CMK (cell line): ENCODE measurements around the gene CALR3.
"Not testable (repeated sequence)": the region's sequence is repeated elsewhere in the genome, so short reads cannot be mapped to it uniquely, and the experiment has no call there.

Experiments
- DNase-seq: peaks from one replicate; pipeline ENCODE4 v3.0.0-alpha.2; 2010; ENCODE audit warnings: low read depth

CALR3 gene

DNA sequence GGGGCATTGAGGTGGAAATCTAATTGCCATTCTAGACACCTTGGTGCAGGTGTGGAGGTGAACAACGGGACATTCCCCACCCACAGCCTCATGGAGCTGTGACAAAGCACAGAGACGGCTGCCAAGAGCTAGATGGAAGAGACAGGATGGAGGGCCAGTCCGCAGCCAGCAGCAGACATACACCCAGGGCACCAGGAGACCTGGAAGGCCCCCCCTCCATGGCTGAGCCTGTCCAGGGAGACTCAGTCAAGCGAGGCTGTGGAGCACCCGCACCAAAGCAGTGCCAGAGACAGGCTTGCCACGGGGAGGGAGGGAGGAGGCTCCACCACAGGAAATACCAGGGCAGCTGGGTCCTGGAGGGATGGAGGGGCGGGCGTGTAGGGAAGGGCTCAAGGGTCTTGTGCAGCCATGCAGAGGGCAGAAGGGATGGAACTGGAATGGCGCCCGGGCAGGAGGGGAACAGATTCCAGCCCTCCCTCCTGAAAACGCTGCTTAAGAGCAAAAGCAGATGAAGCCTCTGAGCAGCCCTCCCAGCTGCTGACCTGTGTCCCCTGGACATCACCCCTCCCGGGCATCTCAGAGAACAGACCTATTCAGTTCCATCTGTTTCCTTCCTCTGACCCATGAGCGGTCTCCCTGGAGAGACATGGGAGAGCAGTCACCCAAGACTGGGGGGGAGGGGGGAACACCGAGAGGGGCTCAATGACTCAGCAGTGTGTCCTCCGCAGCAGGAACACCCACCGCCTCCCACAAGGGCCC is 38.6 kb downstream of the CALR3 start:
- DNase-seq: no peak

DNA sequence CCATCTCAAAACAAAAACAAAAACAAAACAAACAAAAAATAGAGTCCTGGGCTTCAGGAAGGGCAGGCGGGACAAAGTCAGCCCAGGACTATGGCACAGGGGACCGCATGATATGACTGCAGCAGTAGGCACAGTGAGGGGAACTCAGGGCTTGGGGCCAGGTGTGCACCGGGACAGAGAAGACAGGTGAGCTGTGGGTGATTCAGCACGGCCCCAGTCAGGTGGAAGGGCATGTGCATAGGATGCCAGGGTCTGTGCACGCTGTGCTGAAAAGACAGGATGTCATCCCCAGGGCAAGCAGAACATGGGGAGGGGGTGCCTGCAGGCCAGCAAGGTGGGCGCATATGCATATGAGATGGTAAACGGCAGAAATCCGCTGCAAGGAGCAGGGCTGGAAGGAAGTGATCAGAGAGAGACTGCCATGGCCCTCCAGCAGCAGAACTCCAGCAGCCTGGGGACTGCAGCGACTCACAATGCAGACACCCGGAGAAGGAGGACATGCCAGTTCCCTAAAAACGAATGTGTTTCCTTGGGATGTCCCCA is 39.2 kb downstream of the CALR3 start:
- DNase-seq: no peak

DNA sequence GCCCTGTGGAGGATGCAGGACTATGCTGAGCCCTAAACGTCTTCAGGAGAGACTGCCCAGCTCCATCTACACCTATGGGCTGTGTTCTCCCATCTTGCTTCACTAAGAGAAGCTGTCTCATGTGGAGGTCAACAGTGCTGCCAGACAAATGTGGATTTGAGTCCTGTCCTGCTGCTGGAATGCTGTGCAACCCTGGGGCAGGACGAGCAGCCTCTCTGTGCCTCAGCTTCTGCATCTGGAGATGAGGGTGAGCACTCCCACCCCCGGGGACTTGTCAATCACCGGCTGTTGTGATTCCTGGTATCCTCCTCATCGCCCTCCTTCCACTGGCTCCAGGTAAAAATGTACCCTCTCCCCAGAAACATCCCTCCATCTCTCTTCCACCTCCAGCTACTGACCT is 40.5 kb downstream of the CALR3 start:
- no peak for DNase-seq

DNA sequence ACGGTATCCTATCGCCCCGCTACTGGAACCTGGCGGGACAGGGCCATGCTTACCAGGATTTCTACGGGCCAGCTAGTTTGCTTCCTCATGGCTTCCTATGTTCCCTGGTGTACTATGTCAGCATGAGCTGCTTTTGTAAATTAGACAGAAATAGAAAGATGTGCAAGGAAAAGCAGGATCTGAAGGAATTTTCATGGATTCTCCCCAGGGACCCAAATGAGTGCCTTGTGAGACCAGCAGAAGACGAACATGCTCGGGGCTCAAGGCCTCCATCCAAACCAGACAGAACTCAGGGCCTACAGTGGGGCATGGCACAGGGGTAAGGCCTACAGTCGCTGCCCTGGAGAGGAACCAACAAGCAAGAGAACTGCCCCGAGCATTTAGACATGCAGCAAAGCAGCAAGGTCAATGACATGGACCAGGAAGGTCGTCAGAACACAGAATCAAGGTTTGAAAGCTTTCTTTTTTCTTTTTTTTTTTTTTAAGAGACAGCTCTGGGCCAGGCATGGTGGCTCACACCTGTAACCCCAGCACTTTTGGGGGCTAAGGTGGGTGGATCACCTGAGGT is 41.5 kb downstream of the CALR3 start:
- no peak for DNase-seq

DNA sequence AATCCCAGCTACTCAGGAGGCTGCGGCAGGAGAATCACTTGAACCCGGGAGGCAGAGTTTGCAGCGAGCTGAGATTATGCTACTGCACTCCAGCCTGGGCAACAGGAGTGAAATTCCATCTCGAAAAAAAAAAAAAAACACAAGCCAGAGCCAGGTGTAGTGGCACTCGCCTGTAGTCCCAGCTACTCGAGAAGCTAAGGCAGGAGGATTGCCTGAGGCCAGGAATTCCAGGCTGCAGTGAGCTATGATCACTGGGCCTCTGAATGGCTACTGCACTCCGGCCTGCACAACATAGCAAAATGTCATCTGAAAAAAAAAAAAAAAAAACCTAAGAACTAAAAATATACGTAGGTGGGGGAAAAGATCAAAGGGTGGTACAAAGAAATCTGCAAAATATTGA is 43.6 kb downstream of the CALR3 start:
- no peak for DNase-seq

DNA sequence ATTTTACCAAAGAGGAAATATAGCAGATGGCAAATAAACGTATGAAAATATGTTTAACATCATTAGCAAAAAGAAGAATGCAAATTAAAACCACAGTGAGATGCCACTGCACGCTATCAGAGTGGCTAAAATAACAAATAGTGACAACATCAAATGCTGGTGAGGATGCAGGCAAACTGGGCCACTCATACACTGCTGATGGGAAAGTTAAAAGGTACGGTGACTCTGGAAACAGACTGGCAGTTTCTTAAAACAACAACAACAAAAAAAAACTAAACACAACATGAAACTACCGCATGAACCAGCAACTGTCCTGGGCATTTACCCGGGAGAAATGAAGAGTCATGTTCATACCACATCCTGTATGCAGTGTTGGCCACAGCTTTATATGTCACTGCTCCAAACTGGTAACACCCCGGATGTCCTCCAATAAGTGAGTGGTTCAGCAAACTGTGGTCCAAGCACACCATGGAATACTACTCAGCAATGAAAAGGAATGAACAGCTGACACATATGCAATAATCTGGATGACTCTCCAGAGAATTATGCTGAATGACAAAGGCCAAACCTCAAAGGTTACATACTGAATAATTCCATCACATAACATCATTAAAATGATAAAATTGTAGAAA is 46.5 kb downstream of the CALR3 start:
- no peak for DNase-seq

DNA sequence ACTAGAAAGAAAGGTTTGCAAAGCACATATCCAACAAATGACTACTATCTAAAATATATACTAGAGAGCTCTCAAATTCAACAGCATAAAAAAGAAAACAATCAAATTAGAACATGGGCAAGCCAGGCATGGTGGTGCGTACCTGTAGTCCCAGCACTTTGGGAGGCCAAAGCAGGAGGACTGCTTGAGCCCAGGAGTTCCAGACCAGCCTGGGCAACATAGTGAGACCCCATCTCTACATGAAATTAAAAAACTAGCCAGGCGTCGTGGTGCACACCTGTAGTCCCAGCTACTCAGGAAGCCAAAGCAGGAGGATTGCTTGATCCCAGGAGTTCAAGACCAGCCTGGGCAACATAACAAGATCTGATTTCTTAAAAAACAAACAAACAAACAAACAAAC is 47.1 kb downstream of the CALR3 start:
- DNase-seq: not testable (repeated sequence)

DNA sequence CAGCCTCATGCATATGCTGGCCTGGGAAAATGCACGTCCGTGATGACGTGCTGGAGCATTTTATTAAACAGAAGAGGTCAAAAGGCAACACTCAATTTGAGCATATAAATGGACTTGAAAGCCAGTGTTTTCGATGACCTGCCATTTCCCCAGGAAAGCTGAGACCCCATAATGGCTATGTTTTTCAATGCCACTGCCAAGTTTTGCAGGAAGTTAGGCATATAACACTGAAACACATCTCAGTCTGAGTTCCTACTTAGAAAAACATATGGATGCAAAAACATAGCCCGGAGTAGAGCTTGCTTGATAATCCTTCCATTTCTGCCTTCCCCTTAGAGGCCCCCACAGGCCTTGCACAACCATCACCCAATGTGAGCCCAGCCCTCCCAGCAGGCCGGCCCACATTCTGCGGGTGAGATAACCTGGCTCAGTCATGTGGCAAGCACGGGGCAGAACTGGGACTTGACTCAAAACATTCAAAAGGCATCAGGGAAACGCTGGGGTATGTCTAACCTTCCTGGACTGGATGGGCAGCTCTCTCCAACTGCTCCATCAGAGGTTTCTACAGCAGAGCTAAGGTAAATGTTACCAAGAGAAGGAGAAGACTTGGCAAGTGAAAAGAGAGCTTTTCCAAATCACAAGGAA is 49.1 kb downstream of the CALR3 start:
- DNase-seq: no peak

DNA sequence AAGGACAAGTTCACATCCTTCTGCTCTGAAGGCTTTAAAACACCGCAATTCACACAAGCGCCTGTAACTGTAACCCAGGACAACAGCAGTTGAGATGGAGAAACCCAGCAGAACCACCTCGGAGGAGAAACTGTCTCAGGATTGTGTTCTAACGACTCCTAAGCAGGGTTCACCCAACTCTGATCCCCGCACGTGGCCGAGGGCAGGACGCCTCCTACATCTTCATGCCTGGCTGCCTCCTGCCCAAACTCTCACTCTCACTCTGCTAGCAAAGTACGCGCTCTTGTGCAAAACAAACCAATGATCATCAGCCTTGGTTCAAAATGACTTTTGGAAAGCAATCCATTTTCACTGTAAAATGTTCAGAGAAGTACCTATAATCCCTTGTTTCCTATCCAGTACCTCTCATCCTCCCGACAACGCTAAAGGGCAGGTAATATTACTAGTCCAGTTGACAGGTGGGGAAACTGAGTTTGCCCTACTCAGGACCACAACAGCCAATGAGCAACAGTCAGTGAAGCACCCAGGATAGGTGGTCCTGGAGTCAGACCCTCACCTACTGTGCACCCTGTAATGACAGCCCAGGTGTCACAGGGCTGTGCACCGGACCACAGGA is 49.8 kb downstream of the CALR3 start:
- DNase-seq: no peak

DNA sequence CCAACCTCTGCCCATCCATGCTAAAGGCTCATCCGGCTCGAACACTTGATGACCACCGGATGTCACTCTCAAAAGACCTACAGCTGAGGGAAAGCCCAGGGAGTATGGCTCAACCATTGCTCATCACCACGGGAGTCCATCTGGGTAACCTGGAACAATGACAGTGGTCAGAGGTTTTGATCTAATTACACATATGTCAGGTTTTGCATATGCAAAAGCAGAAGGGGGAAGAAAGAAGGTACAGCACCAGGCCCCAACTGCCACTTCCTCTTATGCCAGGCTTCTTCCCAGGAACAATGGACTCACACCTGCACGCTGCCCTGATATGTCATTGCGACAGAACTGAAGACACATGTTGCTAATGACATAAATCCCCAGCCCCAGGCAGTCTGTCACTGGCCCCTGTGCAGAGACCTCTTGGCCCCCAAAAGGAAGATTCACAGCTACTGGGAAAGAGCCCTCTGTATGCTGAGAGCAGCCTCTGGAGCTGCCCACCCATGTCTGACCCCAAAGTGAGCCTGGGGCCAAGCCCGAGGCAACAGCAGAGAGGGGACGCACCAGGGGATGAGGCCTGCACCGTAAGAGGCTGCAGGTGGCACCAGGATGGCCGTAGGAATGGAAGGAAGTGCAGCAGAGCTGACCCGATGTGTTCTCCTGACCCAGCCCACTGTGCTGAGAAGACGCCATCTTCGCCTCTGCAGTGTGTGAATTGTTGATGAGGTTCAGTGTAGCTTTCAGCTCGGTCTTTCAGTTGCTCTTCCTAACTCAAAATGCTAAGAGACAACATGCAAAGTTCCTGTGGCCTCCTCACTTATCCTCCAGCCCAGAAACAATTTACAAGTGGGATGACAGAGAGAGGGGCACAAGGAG is 50.5 kb downstream of the CALR3 start:
- DNase-seq: no peak

DNA sequence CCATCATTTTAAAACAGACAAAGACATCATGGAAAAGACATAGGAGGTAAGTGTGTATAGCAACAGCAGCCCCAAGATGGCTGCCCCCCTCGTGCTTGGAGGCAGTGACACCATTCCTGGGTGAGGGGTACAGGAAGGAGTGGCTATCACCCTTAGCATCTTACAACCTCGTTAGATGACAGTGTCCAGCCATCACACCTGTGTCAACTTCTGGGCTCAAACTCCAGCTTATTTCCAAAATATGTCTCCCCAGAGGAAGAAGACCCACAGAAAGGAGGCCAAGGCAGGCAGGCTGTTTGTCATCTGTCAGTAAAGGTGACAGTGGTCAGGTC is 51.7 kb downstream of the CALR3 start:
- DNase-seq: no peak

DNA sequence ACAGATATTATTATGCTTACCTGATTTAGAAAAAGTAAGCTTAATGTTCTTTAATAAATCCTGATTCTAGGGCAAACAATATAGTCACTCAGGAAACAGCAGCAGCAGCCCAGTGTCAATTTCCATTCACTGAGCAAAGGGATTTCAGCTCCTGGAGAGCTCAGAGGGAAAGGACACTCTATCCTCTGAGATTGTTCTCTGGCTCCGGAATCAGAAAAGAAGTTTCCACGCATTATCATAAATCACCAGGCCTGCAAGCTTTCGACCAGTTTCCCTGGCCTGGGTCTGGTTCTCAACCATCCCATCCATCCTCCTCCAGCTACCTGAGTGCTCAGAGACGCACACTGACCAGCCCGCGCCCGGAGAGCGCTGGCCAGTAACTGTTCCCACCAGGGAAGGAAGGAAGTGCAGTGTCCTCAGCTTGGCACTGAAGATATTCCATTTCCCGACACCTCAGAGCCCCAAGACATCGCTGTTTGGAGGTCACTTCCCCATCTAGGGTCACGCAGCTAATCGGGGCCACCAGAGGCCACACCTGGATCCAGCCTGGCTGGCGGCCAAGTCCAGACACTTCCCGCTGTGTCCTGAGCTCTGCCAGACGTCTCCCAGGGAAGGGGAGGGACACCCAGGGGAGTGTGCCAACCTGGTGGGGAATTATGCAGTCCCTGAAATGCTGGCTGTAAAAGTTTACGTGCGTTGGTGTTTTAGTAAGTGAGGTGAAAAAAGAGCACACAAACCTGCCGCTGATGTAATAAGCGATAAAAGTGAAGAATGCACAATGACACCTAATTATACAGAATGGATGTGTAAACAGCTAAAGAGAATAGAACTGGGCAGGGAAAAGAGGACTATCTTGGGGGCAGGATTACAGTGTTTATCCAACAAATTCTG is 53.3 kb downstream of the CALR3 start:
- no peak for DNase-seq

DNA sequence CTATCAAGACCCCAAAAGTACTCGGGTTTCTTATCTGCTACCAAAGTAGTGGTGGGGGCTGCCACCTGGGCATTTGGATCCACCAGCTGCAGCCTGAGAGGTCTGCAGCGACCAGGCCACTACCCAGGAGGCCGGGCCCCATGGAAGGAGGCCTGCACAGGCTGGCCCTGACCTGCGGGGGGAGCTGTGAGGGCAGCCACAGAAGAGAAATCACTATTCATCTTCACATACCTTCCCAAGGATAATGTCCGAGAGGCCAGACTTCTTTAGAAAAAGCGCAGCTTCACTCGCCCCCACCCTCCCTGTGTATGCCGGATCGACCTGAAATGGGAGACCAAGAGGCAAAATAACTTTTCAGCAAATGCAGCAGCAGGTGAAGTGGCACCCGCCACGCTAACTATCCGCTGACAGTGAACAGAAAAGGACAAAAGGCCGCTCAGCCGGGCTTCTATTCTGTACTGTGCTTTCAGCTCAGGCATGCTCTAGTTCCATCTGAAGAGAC is 54.3 kb downstream of the CALR3 start:
- DNase-seq: no peak

DNA sequence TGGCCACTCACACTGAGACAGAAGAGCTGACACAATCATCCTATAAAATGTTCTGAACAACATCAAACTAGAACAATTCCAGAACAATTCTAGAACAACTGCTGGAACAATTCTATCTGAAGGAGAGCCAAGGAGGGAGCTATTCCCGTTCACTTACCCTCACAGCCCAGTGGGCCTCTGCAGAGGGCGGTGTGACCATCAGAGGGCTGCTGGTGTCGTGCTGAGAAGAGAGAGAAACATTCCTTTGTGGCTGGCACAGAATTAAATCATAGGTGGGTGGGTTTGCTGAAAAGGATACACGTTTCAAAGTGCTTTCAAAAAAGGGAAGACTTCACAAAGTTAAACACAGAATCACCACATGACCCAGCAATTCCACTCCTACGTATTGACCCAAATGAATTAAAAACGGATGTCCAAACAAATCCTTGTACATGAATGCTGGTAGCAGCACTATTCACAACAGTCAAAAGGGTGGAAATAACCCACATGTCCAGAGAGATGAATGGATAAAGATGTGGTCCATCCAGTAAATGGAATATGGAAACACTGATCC is 59.1 kb downstream of the CALR3 start:
- no peak for DNase-seq

DNA sequence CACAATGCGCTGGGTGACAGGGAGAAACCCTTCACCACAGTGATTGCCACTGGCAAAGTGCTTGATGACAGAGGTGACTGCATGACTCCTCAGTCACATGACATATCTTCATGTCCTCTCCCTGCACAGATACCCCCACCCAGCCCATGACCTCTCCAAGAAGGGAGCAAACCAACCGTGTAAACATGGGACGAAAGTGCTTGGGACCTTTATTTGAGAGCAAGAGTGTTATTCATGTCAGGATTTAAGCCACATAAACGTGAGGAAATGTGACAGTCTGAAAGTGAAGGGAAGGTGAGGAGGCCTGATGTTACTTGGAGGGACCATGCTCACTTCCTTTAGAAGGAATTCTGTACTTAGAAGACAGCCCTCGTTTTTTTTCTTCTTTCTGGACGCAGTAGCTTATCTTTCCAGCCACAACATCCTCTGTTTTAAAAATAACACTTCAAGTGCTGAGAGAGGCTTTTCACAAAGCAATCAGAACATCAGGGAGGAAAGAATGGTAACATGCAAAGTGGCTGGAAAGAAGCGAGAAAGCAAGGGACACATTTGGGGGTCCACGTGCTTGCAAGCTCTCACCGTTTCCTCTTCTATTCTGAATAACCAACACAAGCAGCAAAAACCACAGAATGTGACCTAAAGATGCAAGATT is 59.8 kb downstream of the CALR3 start:
- DNase-seq: peak; percentile 35

DNA sequence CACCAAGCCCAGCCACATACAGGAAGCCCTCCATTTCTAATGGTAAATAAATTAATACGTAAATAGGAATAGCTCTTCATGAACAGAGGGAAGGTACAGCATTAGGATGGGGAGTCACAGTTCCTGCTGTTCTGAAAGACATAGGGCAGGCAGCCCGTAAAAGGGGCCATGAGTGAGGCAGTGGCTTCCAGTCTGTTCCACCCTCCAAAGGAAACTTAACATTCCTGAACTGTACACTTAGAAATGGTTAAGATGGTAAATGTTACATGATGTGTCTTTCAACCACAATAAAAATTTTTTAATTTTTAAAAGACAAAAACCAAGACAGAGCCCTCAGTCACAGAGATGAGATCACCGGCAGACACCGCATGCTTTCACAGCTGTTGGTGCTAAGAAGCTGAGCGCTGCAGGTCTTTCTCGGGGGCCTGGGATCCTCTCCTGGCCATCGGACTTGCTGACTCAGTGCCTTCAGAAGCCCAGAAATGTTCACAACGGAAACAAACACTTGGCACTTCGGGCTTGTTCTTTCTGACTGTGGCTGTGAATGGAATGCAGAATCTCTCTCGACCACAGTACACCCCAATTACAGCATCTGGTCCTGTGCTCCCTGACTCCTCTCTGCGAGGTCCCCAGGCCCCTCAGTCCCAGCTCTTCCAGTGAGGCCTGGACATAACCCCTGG is 60.6 kb downstream of the CALR3 start:
- no peak for DNase-seq

DNA sequence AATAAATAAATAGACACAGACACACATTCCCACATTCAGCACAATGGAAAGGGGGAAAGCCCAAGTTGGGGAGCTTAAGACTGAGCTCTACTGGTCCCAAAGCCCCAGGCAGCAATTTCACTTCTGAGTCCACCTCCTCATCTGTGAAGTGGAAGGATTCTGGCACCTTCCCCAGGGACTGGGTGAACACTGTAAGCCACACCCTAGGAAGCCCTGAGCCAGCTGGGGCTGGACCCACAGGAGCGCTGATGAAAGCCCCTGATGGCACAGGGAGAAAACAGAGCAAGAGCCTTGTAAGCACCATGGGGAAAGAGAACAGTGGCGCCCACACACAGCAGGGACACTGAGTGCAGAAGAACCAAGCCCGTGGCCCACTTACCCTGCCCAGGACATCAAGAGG is 62.0 kb downstream of the CALR3 start:
- DNase-seq: no peak

DNA sequence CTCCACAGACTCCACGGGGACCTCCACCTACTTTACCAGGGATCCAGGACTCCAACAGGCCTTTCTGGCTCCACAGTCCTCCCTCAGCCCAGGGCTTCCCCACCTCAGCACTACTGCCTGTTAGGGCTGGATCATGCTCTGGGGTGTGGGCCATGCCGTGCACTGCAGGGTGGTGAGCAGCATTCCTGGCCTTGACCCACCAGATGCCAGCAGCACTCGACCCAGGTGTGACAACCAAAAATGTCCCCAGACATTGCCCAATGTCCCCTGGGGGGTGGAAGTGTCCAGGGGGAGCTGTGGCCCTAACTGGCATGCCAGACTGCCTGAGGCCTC is 66.2 kb downstream of the CALR3 start:
- DNase-seq: no peak
